SJCRH30 (cell line): ENCODE measurements around the gene AKAP17A. TPM values are rescaled to one million over a fixed set of nuclear protein-coding genes. Genes with fewer than 3 reads are reported as not detected.
"Not testable (repeated sequence)": the region's sequence is repeated elsewhere in the genome, so short reads cannot be mapped to it uniquely, and the experiment has no call there.

Experiments used
- DNase-seq, 2 experiments: peaks; one replicate each; pipeline ENCODE4 v3.0.0-alpha.2; 2015 to 2020
- H3K27ac ChIP-seq: fragments of 250-450 bp; sonication (Bioruptor Pico); 2 replicates; pipeline ENCODE4 v1.5.1; 2020; ENCODE audit warnings: mild to moderate bottlenecking, moderate library complexity
- H3K27me3 ChIP-seq: fragments of 250-450 bp; sonication (Bioruptor Pico); 2 replicates; pipeline ENCODE4 v1.5.1; 2020; ENCODE audit warnings: mild to moderate bottlenecking, moderate library complexity
- H3K36me3 ChIP-seq: fragments of 250-450 bp; sonication (Bioruptor Pico); 2 replicates; pipeline ENCODE4 v1.5.1; 2020; ENCODE audit warnings: mild to moderate bottlenecking, moderate library complexity
- H3K4me1 ChIP-seq: fragments of 250-450 bp; sonication (Bioruptor Pico); 2 replicates; pipeline ENCODE4 v1.5.1; 2020; ENCODE audit warnings: mild to moderate bottlenecking, moderate library complexity
- H3K4me3 ChIP-seq: fragments of 250-450 bp; sonication (Bioruptor Pico); 2 replicates; pipeline ENCODE4 v1.5.1; 2020; ENCODE audit warnings: mild to moderate bottlenecking, moderate library complexity
- H3K9me3 ChIP-seq: fragments of 250-450 bp; sonication (Bioruptor Pico); replicated peaks from 2 replicates; pipeline ENCODE4 v1.5.1; 2020; ENCODE audit warnings: mild to moderate bottlenecking, moderate library complexity
- total RNA-seq: library from RNA; depleted of rRNA; stranded (reverse); fragments of >200 nt; shearing (Covaris generic); gene quantifications from 2 replicates; pipeline ENCODE4 v1.2.3, GENCODE V29; 2014

Gene AKAP17A
- total RNA-seq, 1 experiment from 2014 or later = 28.4 TPM

- Histone ChIP-seq H3K27me3 (no peaks in the 10 kb centered on the region), H3K4me3 (no peak overlapping the region), H3K36me3 (no peaks in the 10 kb centered on the region), H3K4me1 (no peaks in the 10 kb centered on the region), H3K9me3 (no peaks in the 10 kb centered on the region), H3K27ac (no peak overlapping the region)
- DNase-seq = no peak
Measured at GRCh38 chrX:1609311-1609710, 17.9 kb downstream of the AKAP17A start.

GRCh38 chrX:1609762-1610161 is 18.4 kb downstream of the AKAP17A start:
- no peak for DNase-seq
- Histone ChIP-seq H3K27me3 (no peaks in the 10 kb centered on the region), H3K9me3 (no peaks in the 10 kb centered on the region), H3K36me3 (no peaks in the 10 kb centered on the region), H3K4me3 (no peak overlapping the region), H3K4me1 (no peaks in the 10 kb centered on the region), H3K27ac (no peak overlapping the region)

- H3K4me3 ChIP-seq = no peak overlapping the region
- H3K4me1 ChIP-seq = no peaks in the 10 kb centered on the region
- H3K27me3 ChIP-seq = no peaks in the 10 kb centered on the region
- H3K27ac ChIP-seq = no peak overlapping the region
- DNase-seq = no peak
- H3K36me3 ChIP-seq = no peaks in the 10 kb centered on the region
- H3K9me3 ChIP-seq = no peaks in the 10 kb centered on the region
Measured at GRCh38 chrX:1610166-1610565, 18.8 kb downstream of the AKAP17A start.

DNA sequence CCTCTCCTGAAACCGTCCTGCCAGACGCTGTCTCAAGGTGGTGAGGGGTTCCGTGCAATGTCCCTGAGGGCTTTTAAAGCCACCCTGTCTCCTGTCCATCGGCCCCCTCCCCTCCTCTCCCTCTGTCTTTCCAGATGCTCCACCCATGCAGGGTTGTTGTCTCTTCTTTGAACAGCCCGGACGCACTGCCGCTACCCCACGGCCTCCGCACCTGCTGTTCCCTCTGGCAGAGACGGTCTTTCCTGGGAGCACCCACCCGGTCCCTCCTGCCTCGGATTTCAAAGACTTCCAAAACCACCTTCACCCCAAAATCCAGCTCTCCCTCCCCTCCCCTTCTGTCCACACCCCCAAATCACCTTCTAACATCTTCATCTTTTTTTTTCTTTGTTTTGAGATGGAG is 19.3 kb downstream of the AKAP17A start:
- Histone ChIP-seq H3K36me3 (no peaks in the 10 kb centered on the region), H3K4me3 (no peak overlapping the region), H3K27ac (no peak overlapping the region), H3K4me1 (no peaks in the 10 kb centered on the region), H3K27me3 (no peaks in the 10 kb centered on the region), H3K9me3 (no peaks in the 10 kb centered on the region)
- DNase-seq = no peak

DNA sequence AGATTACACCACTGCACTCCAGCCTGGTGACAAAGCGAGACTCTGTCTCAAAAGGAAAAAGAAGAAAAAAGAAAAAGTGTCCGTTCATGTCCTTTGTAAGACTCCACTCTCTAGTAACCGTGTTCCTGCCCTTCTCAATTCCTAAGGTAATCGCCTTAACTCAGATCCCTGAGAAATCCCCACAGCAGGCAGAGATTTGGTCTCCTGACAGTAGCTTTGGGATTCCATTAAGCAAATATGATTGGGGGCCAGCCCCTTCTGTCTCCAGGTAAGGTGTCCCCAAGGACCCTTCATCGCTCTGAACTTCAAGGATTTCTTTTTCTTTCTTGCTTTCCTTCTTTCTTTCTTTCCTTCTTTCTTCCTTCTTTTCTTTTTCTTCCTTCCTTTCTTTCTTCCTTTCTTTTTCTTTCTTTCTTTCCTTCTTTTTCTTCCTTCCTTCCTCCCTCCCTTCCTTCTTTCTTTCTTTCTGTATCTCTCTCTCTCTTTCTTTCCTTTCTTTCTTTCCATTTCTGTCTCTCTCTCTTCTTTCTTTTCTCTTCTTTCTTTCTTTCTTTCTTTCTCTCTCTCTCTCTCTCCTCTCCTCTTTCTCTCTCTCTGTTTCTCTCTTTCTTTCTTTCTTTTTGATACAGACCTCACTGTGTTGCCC is 21.4 kb downstream of the AKAP17A start:
- no peak for DNase-seq
- H3K27ac ChIP-seq = no peak overlapping the region
- no peaks in the 10 kb centered on the region for H3K9me3 ChIP-seq
- H3K4me3 ChIP-seq = no peak overlapping the region
- no peaks in the 10 kb centered on the region for H3K36me3 ChIP-seq
- no peaks in the 10 kb centered on the region for H3K4me1 ChIP-seq
- no peaks in the 10 kb centered on the region for H3K27me3 ChIP-seq

GRCh38 chrX:1614927-1615326 is 23.5 kb downstream of the AKAP17A start, which contains the start of gene ASMT:
TSS of gene ASMT (plus strand) at chrX:1615059. CDS start at chrX:1615200, 141 bp downstream.
- H3K9me3 ChIP-seq = no peaks in the 10 kb centered on the region
- H3K4me3 ChIP-seq = no peak within 1 kb of the TSS
- no peaks in the 10 kb centered on the region for H3K27me3 ChIP-seq
- no peak for DNase-seq
- no peaks in the 10 kb centered on the region for H3K36me3 ChIP-seq
- H3K27ac ChIP-seq = no peak within 1 kb of the TSS
- no peaks in the 10 kb centered on the region for H3K4me1 ChIP-seq

- no peaks in the 10 kb centered on the region for H3K9me3 ChIP-seq
- no peak overlapping the region for H3K4me3 ChIP-seq
- DNase-seq = no peak
- no peaks in the 10 kb centered on the region for H3K27me3 ChIP-seq
- H3K27ac ChIP-seq = no peak overlapping the region
- no peaks in the 10 kb centered on the region for H3K36me3 ChIP-seq
- no peaks in the 10 kb centered on the region for H3K4me1 ChIP-seq
Measured at GRCh38 chrX:1618689-1619088, 27.3 kb downstream of the AKAP17A start.

DNA sequence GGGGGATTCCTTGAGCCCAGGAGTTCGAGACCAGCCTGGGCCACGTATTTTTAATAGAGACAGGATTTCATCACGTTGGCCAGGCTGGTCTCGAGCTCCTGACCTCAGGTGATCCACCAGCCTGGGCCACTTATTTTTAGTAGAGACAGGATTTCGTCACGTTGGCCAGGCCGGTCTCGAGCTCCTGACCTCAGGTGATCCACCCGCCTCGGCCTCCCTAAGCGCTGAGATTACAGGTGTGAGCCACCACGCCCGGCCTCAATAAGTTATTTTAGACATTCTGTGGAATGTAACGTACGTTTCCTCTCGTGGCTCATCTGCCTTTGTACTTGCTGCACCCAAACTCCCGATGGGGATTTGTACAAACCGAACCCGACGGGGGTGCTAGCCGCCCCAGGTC is 32.3 kb downstream of the AKAP17A start:
- no peaks in the 10 kb centered on the region for H3K36me3 ChIP-seq
- H3K27ac ChIP-seq = no peak overlapping the region
- H3K4me1 ChIP-seq = no peaks in the 10 kb centered on the region
- no peaks in the 10 kb centered on the region for H3K9me3 ChIP-seq
- no peak overlapping the region for H3K4me3 ChIP-seq
- no peak for DNase-seq
- H3K27me3 ChIP-seq = no peaks in the 10 kb centered on the region

- not testable (repeated sequence) for H3K36me3 ChIP-seq, H3K27me3 ChIP-seq, H3K27ac ChIP-seq, H3K9me3 ChIP-seq, H3K4me3 ChIP-seq, DNase-seq, H3K4me1 ChIP-seq
Measured at GRCh38 chrX:1624158-1624860, 32.9 kb downstream of the AKAP17A start.

DNA sequence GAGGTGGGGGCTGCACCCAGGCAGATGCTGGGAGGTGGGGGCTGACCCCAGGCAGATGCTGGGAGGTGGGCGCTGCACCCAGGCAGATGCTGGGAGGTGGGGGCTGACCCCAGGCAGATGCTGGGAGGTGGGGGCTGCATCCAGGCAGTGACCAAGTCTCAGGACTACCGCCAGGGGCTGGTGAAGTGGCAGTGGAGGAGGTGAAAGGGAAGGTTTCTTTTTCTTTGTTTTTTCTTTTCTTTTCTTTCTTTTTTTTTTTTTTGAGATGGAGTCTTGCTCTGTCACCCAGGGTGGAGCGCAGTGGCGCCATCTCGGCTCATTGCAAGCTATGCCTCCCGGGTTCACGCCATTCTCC is 33.4 kb downstream of the AKAP17A start:
- not testable (repeated sequence) for H3K27ac ChIP-seq, H3K4me3 ChIP-seq, H3K27me3 ChIP-seq, H3K4me1 ChIP-seq, DNase-seq, H3K9me3 ChIP-seq, H3K36me3 ChIP-seq

DNA sequence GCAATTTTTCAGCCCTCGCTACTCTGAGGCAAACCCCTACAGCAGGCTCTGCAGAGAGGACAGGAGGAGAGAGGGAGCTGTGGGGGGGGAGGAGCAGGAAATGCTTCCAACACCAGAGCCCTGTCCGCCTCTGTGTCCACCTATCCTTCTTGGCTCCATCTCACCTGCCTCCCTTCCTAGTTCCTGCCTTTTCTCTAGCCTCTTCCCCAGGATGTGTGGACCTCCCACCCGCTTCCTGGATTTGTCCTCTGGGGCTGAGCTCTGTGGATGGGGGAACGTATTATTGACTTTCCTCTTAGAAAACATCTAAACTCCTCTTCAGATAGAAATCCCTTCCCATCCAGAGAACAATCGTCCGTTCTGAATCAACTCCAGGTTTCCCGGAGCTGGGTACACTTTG is 37.8 kb downstream of the AKAP17A start:
- DNase-seq = no peak
- no peak overlapping the region for H3K27ac ChIP-seq
- no peaks in the 10 kb centered on the region for H3K9me3 ChIP-seq
- no peaks in the 10 kb centered on the region for H3K36me3 ChIP-seq
- H3K27me3 ChIP-seq = no peaks in the 10 kb centered on the region
- no peaks in the 10 kb centered on the region for H3K4me1 ChIP-seq
- H3K4me3 ChIP-seq = no peak overlapping the region

DNA sequence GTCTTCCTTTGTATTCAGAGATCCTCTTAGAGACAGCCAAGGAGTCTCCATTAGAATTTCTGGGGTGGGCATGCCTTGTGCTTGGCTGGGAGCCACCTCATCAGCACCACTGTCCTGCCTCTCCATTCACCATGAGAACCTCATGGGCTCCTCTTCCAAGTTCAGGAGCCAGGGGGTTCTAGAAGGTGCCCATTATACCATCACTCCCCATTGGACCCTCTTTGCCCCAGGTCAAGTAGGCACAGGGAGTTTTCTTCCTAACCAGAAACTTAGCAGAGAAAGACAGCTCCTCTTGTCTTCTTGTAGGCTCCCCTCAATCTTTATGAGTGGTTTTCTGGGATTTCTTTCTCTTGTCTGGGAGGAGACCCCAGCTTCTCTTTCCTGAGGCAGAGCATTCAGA is 54.6 kb downstream of the AKAP17A start:
- Histone ChIP-seq H3K27me3 (no peaks in the 10 kb centered on the region), H3K36me3 (no peaks in the 10 kb centered on the region), H3K9me3 (peaks cover 3% of the 10 kb centered on the region; the same call in 1 of the 2 replicates), H3K4me3 (no peak overlapping the region), H3K27ac (no peak overlapping the region), H3K4me1 (no peaks in the 10 kb centered on the region)
- DNase-seq = no peak

DNA sequence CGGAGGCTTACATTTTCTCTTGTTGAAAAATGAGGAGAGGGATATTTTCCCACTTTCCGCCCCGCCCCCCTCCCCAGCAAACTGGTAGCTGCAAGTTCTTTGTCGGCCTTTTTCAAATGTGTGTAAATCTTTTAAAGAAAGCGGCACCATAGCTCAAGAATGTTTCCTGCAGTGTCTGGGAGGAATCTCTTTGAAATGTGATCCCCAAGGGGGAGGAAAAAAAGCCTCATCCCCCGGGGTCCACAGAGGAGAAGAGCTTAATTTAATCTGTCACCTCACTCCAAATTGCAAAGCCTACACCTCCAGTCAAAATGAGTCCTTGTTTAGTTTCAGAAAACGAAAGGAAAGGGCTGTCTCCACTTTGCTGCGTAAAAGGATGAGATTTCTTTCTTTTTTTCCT is 58.2 kb downstream of the AKAP17A start:
- Histone ChIP-seq H3K4me3 (no peak overlapping the region), H3K36me3 (no peaks in the 10 kb centered on the region), H3K27me3 (no peaks in the 10 kb centered on the region), H3K4me1 (no peaks in the 10 kb centered on the region), H3K27ac (no peak overlapping the region), H3K9me3 (peaks cover 3% of the 10 kb centered on the region; the same call in 1 of the 2 replicates)
- peak in 1 of 2 experiments; percentile 9 for DNase-seq
